Measurements from ENCODE around the gene F2R. TPM values are rescaled to one million over a fixed set of nuclear protein-coding genes. Genes with fewer than 3 reads are reported as not detected.
"Not testable (repeated sequence)": the region's sequence is repeated elsewhere in the genome, so short reads cannot be mapped to it uniquely, and the experiment has no call there.

The F2R gene
- 10 to 100 TPM; 44.0 to 62.4 (median 57.9) TPM for polyA plus RNA-seq (ENCODE audit: insufficient read length in 4 of 4)

- DNase-seq (ENCODE audit: low read depth in 4 of 4, low spot score in 3 of 4): peak in 3 of 4 donors; percentile 12 to 61 (median 51)
Measured at GRCh38 chr5:76715736-76716455, at the start of gene F2R. TSS of gene F2R (plus strand) at chr5:76716126. CDS start at chr5:76716308, 182 bp downstream.

- no peak for DNase-seq (ENCODE audit: low read depth in 4 of 4, low spot score in 3 of 4)
Measured at GRCh38 chr5:76667495-76667894, 48.4 kb upstream of the F2R start.

- DNase-seq (ENCODE audit: low read depth in 4 of 4, low spot score in 3 of 4): no peak
Measured at GRCh38 chr5:76669245-76669644, 46.7 kb upstream of the F2R start.

- DNase-seq (ENCODE audit: low read depth in 4 of 4, low spot score in 3 of 4): no peak
Measured at GRCh38 chr5:76670508-76670907, 45.4 kb upstream of the F2R start.

- DNase-seq (ENCODE audit: low read depth in 4 of 4, low spot score in 3 of 4): no peak
Measured at GRCh38 chr5:76672242-76672641, 43.7 kb upstream of the F2R start.

- DNase-seq (ENCODE audit: low read depth in 4 of 4, low spot score in 3 of 4): no peak
Measured at GRCh38 chr5:76673125-76673524, 42.8 kb upstream of the F2R start.

GRCh38 chr5:76674330-76675066 lies 41.4 kb upstream of the F2R start:
- no peak for DNase-seq (ENCODE audit: low read depth in 4 of 4, low spot score in 3 of 4)

- DNase-seq (ENCODE audit: low read depth in 4 of 4, low spot score in 3 of 4): no peak
Measured at GRCh38 chr5:76675364-76675763, 40.6 kb upstream of the F2R start.

- DNase-seq (ENCODE audit: low read depth in 4 of 4, low spot score in 3 of 4): no peak
Measured at GRCh38 chr5:76677849-76678472, 38.0 kb upstream of the F2R start.

GRCh38 chr5:76679231-76679630 lies 36.7 kb upstream of the F2R start:
- no peak for DNase-seq (ENCODE audit: low read depth in 4 of 4, low spot score in 3 of 4)

GRCh38 chr5:76680826-76681225 lies 35.1 kb upstream of the F2R start:
- DNase-seq (ENCODE audit: low read depth in 4 of 4, low spot score in 3 of 4): not testable (repeated sequence)

GRCh38 chr5:76681287-76681686 lies 34.6 kb upstream of the F2R start:
- no peak for DNase-seq (ENCODE audit: low read depth in 4 of 4, low spot score in 3 of 4)

- DNase-seq (ENCODE audit: low read depth in 4 of 4, low spot score in 3 of 4): no peak
Measured at GRCh38 chr5:76682387-76682786, 33.5 kb upstream of the F2R start.

- no peak for DNase-seq (ENCODE audit: low read depth in 4 of 4, low spot score in 3 of 4)
Measured at GRCh38 chr5:76683816-76684731, 31.9 kb upstream of the F2R start.

- DNase-seq (ENCODE audit: low read depth in 4 of 4, low spot score in 3 of 4): no peak
Measured at GRCh38 chr5:76684756-76685519, 31.0 kb upstream of the F2R start.

- no peak for DNase-seq (ENCODE audit: low read depth in 4 of 4, low spot score in 3 of 4)
Measured at GRCh38 chr5:76685704-76686103, 30.2 kb upstream of the F2R start.

GRCh38 chr5:76688212-76688611 lies 27.7 kb upstream of the F2R start:
- DNase-seq (ENCODE audit: low read depth in 4 of 4, low spot score in 3 of 4): no peak

GRCh38 chr5:76688836-76689235 lies 27.1 kb upstream of the F2R start:
- DNase-seq (ENCODE audit: low read depth in 4 of 4, low spot score in 3 of 4): no peak

GRCh38 chr5:76689321-76690036 lies 26.4 kb upstream of the F2R start:
- no peak for DNase-seq (ENCODE audit: low read depth in 4 of 4, low spot score in 3 of 4)

All from left renal pelvis (tissue), 4 donors.